ENCODE results near the gene SUGCT.
"Not testable (repeated sequence)": the region's sequence is repeated elsewhere in the genome, so short reads cannot be mapped to it uniquely, and the experiment has no call there.

The SUGCT gene

GRCh38 chr7:40243076-40243475 lies 108.3 kb downstream of the SUGCT start:
- no peaks in the 10 kb centered on the region for H3K4me1 ChIP-seq (ENCODE audit: control insufficient read depth, insufficient read depth, low read length)
- WGBS (ENCODE audit: insufficient coverage, insufficient read length), result no CpG with 5 or more reads among the region's 1 CpG
- H3K27ac ChIP-seq (ENCODE audit: low read length), result no peak overlapping the region
- H3K9me3 ChIP-seq (ENCODE audit: control insufficient read depth, insufficient read depth, low read length), result no peaks in the 10 kb centered on the region
- no peak for DNase-seq (ENCODE audit: low read depth, low spot score)
- H3K27me3 ChIP-seq (ENCODE audit: control insufficient read depth, insufficient read depth, low read length), result no peaks in the 10 kb centered on the region
- H3K4me3 ChIP-seq (ENCODE audit: low read length), result no peak overlapping the region
- H3K36me3 ChIP-seq (ENCODE audit: control insufficient read depth, insufficient read depth, low read length), result no peaks in the 10 kb centered on the region

DNA sequence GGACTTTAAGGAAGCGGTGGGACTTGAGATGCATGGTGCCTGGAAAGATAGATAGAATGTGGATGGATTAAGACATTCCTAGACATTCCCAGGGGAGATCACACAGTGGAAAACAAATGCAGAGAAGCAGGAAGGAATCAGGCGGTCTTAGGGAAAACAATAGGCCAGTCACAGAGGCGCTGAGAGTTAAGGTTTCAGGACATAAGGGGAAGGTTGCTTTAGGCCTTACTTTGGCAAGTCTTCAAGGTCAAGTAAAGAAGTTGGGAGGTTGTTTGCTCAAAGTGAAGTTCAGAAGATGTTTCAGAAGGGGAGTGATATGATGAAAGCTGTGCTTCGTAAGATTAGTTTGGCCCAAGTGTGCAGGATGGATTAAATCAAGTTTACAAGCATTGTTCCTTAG lies 109.4 kb downstream of the SUGCT start:
- Histone ChIP-seq H3K36me3 (ENCODE audit: control insufficient read depth, insufficient read depth, low read length) (no peaks in the 10 kb centered on the region), H3K4me1 (ENCODE audit: control insufficient read depth, insufficient read depth, low read length) (no peaks in the 10 kb centered on the region), H3K27ac (ENCODE audit: low read length) (no peak overlapping the region), H3K4me3 (ENCODE audit: low read length) (no peak overlapping the region), H3K9me3 (ENCODE audit: control insufficient read depth, insufficient read depth, low read length) (no peaks in the 10 kb centered on the region), H3K27me3 (ENCODE audit: control insufficient read depth, insufficient read depth, low read length) (no peaks in the 10 kb centered on the region)
- WGBS (ENCODE audit: insufficient coverage, insufficient read length), result no CpG with 5 or more reads among the region's 4 CpGs
- DNase-seq (ENCODE audit: low read depth, low spot score), result no peak

GRCh38 chr7:40248681-40249080 lies 113.9 kb downstream of the SUGCT start:
- H3K27ac ChIP-seq (ENCODE audit: low read length), result no peak overlapping the region
- WGBS (ENCODE audit: insufficient coverage, insufficient read length), result no CpG with 5 or more reads among the region's 8 CpGs
- H3K4me1 ChIP-seq (ENCODE audit: control insufficient read depth, insufficient read depth, low read length), result no peaks in the 10 kb centered on the region; the same call in 1 of the 2 replicates
- no peak overlapping the region for H3K4me3 ChIP-seq (ENCODE audit: low read length)
- no peak for DNase-seq (ENCODE audit: low read depth, low spot score)
- H3K27me3 ChIP-seq (ENCODE audit: control insufficient read depth, insufficient read depth, low read length), result no peaks in the 10 kb centered on the region
- H3K36me3 ChIP-seq (ENCODE audit: control insufficient read depth, insufficient read depth, low read length), result no peaks in the 10 kb centered on the region
- no peaks in the 10 kb centered on the region for H3K9me3 ChIP-seq (ENCODE audit: control insufficient read depth, insufficient read depth, low read length)

- not testable (repeated sequence) for DNase-seq (ENCODE audit: low read depth, low spot score); H3K4me3 ChIP-seq (ENCODE audit: low read length); H3K27ac ChIP-seq (ENCODE audit: low read length); H3K9me3 ChIP-seq (ENCODE audit: control insufficient read depth, insufficient read depth, low read length); H3K27me3 ChIP-seq (ENCODE audit: control insufficient read depth, insufficient read depth, low read length); H3K36me3 ChIP-seq (ENCODE audit: control insufficient read depth, insufficient read depth, low read length); H3K4me1 ChIP-seq (ENCODE audit: control insufficient read depth, insufficient read depth, low read length)
- WGBS (ENCODE audit: insufficient coverage, insufficient read length), result no CpG with 5 or more reads among the region's 11 CpGs
Observed at GRCh38 chr7:40253444-40253843, 118.6 kb downstream of the SUGCT start.

- H3K36me3 ChIP-seq (ENCODE audit: control insufficient read depth, insufficient read depth, low read length), result no peaks in the 10 kb centered on the region
- no peak overlapping the region for H3K27ac ChIP-seq (ENCODE audit: low read length)
- DNase-seq (ENCODE audit: low read depth, low spot score), result no peak
- H3K4me1 ChIP-seq (ENCODE audit: control insufficient read depth, insufficient read depth, low read length), result no peaks in the 10 kb centered on the region
- no CpG with 5 or more reads among the region's 3 CpGs for WGBS (ENCODE audit: insufficient coverage, insufficient read length)
- H3K4me3 ChIP-seq (ENCODE audit: low read length), result no peak overlapping the region
- no peaks in the 10 kb centered on the region for H3K27me3 ChIP-seq (ENCODE audit: control insufficient read depth, insufficient read depth, low read length)
- no peaks in the 10 kb centered on the region for H3K9me3 ChIP-seq (ENCODE audit: control insufficient read depth, insufficient read depth, low read length)
Observed at GRCh38 chr7:40263752-40264390, 129.1 kb downstream of the SUGCT start.

DNA sequence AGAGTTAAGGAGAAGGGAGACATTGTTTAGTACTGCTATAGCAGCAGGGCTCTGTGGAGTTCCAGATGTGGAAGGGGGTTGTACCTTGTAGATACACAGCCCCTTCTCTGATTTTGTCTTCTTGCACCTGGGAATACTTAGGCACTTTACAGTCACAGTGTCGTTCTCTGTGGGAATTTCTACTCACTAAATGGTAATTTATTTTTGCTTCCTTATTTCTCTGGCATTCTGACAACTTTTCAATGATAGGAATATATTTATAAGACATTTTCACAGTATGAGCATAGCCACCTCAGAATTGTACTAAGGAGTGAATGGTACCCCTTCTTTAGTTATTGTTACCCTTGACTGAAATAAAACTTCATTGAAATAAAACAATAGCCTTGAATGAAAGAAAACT lies 132.8 kb downstream of the SUGCT start:
- Histone ChIP-seq H3K4me3 (ENCODE audit: low read length) (no peak overlapping the region), H3K9me3 (ENCODE audit: control insufficient read depth, insufficient read depth, low read length) (no peaks in the 10 kb centered on the region), H3K27me3 (ENCODE audit: control insufficient read depth, insufficient read depth, low read length) (no peaks in the 10 kb centered on the region), H3K36me3 (ENCODE audit: control insufficient read depth, insufficient read depth, low read length) (no peaks in the 10 kb centered on the region), H3K4me1 (ENCODE audit: control insufficient read depth, insufficient read depth, low read length) (no peaks in the 10 kb centered on the region), H3K27ac (ENCODE audit: low read length) (no peak overlapping the region)
- WGBS (ENCODE audit: insufficient coverage, insufficient read length), result no CpG with 5 or more reads among the region's 1 CpG
- DNase-seq (ENCODE audit: low read depth, low spot score), result no peak

DNA sequence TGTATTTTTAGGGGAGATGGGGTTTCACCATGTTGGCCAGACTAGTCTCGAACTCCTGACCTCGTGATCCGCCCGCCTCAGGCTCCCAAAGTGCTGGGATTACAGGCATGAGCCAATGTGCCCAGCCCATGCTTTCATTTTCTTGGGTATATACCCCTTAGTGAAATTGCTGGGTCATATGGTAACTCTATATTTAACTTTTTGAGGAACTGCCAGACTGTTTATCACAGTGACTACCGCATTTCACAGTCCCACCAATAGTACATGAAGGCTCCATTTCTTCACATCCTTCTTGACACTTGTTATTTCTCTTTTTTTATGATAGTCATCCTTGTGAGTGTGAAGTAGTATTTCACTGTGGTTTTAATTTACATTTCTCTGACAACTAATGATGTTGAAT lies 134.0 kb downstream of the SUGCT start:
- not testable (repeated sequence) for H3K9me3 ChIP-seq (ENCODE audit: control insufficient read depth, insufficient read depth, low read length); H3K4me3 ChIP-seq (ENCODE audit: low read length); H3K27me3 ChIP-seq (ENCODE audit: control insufficient read depth, insufficient read depth, low read length); H3K4me1 ChIP-seq (ENCODE audit: control insufficient read depth, insufficient read depth, low read length); H3K27ac ChIP-seq (ENCODE audit: low read length); DNase-seq (ENCODE audit: low read depth, low spot score); H3K36me3 ChIP-seq (ENCODE audit: control insufficient read depth, insufficient read depth, low read length)
- no CpG with 5 or more reads among the region's 5 CpGs for WGBS (ENCODE audit: insufficient coverage, insufficient read length)

- H3K27me3 ChIP-seq (ENCODE audit: control insufficient read depth, insufficient read depth, low read length), result no peaks in the 10 kb centered on the region
- no peaks in the 10 kb centered on the region for H3K36me3 ChIP-seq (ENCODE audit: control insufficient read depth, insufficient read depth, low read length)
- no peaks in the 10 kb centered on the region for H3K9me3 ChIP-seq (ENCODE audit: control insufficient read depth, insufficient read depth, low read length)
- H3K27ac ChIP-seq (ENCODE audit: low read length), result no peak overlapping the region
- no peak overlapping the region for H3K4me3 ChIP-seq (ENCODE audit: low read length)
- no peak for DNase-seq (ENCODE audit: low read depth, low spot score)
- H3K4me1 ChIP-seq (ENCODE audit: control insufficient read depth, insufficient read depth, low read length), result no peaks in the 10 kb centered on the region
- WGBS (ENCODE audit: insufficient coverage, insufficient read length), result no CpG with 5 or more reads among the region's 2 CpGs
Observed at GRCh38 chr7:40276061-40276460, 141.3 kb downstream of the SUGCT start.

- DNase-seq (ENCODE audit: low read depth, low spot score), result no peak
- Histone ChIP-seq H3K4me1 (ENCODE audit: control insufficient read depth, insufficient read depth, low read length) (no peaks in the 10 kb centered on the region), H3K36me3 (ENCODE audit: control insufficient read depth, insufficient read depth, low read length) (no peaks in the 10 kb centered on the region), H3K4me3 (ENCODE audit: low read length) (no peak overlapping the region), H3K27ac (ENCODE audit: low read length) (no peak overlapping the region), H3K27me3 (ENCODE audit: control insufficient read depth, insufficient read depth, low read length) (no peaks in the 10 kb centered on the region), H3K9me3 (ENCODE audit: control insufficient read depth, insufficient read depth, low read length) (no peaks in the 10 kb centered on the region)
- no CpG with 5 or more reads among the region's 2 CpGs for WGBS (ENCODE audit: insufficient coverage, insufficient read length)
Observed at GRCh38 chr7:40279991-40280390, 145.2 kb downstream of the SUGCT start.

- H3K27me3 ChIP-seq (ENCODE audit: control insufficient read depth, insufficient read depth, low read length), result no peaks in the 10 kb centered on the region
- WGBS (ENCODE audit: insufficient coverage, insufficient read length), result no CpG with 5 or more reads among the region's 2 CpGs
- H3K9me3 ChIP-seq (ENCODE audit: control insufficient read depth, insufficient read depth, low read length), result no peaks in the 10 kb centered on the region
- no peaks in the 10 kb centered on the region for H3K36me3 ChIP-seq (ENCODE audit: control insufficient read depth, insufficient read depth, low read length)
- H3K27ac ChIP-seq (ENCODE audit: low read length), result no peak overlapping the region
- H3K4me3 ChIP-seq (ENCODE audit: low read length), result no peak overlapping the region
- no peaks in the 10 kb centered on the region for H3K4me1 ChIP-seq (ENCODE audit: control insufficient read depth, insufficient read depth, low read length)
- no peak for DNase-seq (ENCODE audit: low read depth, low spot score)
Observed at GRCh38 chr7:40282858-40283257, 148.1 kb downstream of the SUGCT start.

DNA sequence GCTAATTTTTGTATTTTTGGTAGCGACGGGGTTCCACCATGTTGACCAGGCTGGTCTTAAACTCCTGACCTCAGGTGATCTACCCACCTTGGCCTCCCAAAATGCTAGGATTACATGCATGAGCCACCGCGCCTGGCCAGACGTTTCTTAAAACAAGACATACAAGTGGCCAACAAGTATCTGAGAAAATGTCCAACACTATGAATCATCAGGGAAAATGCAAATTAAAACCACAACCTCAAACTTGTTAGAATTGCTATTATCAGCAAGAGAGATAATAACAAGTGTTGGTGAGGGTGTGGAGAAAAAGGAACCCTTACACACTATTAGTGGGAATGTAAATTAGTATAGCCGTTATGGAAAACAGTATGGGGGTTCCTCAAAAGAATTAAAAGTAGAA lies 148.6 kb downstream of the SUGCT start:
- no peaks in the 10 kb centered on the region for H3K9me3 ChIP-seq (ENCODE audit: control insufficient read depth, insufficient read depth, low read length)
- no peak overlapping the region for H3K4me3 ChIP-seq (ENCODE audit: low read length)
- no peaks in the 10 kb centered on the region for H3K4me1 ChIP-seq (ENCODE audit: control insufficient read depth, insufficient read depth, low read length)
- no peak for DNase-seq (ENCODE audit: low read depth, low spot score)
- no peaks in the 10 kb centered on the region for H3K36me3 ChIP-seq (ENCODE audit: control insufficient read depth, insufficient read depth, low read length)
- no CpG with 5 or more reads among the region's 6 CpGs for WGBS (ENCODE audit: insufficient coverage, insufficient read length)
- H3K27ac ChIP-seq (ENCODE audit: low read length), result no peak overlapping the region
- H3K27me3 ChIP-seq (ENCODE audit: control insufficient read depth, insufficient read depth, low read length), result no peaks in the 10 kb centered on the region
